Measurements from ENCODE around the gene HNRNPA2B1. TPM values are rescaled to one million over a fixed set of nuclear protein-coding genes. Genes with fewer than 3 reads are reported as not detected.

HNRNPA2B1 gene
- total RNA-seq, 2 donors from 2014 or later = 185 to 189 TPM

DNA sequence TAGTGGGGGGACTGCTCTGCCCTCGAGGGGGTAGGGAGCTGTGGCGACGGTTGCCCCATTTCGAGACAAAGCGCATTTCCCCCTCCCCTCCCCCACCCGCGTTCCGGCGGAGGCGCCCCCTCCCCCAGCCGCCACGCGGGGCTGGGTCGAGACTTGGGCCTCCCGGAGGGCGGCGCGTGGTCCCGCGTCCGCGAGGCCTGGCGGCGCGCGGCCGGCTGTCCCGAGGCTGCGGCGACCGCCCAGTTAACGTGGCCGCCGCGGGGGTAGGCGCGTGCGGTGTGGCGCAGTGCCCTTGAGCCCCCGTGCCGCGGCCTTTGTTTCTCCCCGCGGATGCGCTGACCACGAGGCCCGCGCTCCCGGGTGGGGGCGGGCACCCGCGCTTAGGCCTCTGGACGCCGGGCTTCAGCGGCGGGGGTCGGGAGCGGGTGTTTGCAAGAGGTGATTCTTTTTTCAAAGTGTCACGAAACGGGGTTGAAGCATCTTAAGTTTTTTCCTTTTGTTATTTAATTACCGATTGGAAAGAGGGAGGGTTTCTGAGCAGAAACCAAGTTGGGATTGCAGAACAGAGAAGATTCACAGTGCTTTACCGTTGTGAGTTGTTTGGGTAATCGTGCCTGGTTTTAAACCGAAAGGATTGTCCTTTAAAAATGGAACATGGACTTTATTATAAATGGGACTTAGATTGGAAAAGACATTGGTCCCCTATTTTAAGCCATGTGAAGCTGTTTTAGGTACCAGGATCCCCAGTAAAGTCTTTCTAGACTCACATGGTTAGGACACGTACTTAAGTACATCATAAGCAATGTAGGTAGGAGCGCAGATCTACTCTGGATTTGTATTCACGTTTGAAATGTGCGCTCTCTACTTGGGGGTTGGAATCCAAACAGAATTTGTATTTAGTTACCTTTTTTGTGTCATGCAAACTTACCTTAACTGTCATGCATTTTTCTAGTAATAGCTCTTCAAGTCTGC, 1.8 kb upstream of the HNRNPA2B1 start:
- intact Hi-C loops (cut with DNase I) = loop anchor here (5.0 kb wide), 2 partner anchors 950 to 965 kb away; partner anchors contain the start of genes HOXA3 and HOXA9
- Histone ChIP-seq H3K4me1 (replicated peaks) (peaks cover 5% of the 10 kb centered on the region), H3K27ac (peak overlapping the region; percentile 100), H3K4me3 (peak overlapping the region; percentile 93 to 99), H3K36me3 (no peaks in the 10 kb centered on the region), H3K9me3 (no peaks in the 10 kb centered on the region), H3K27me3 (replicated peaks; ENCODE audit: insufficient read depth) (no peaks in the 10 kb centered on the region)
- whole genome bisulfite sequencing = under 1% methylated on average over 27 of the region's 68 CpGs
- DNase-seq (ENCODE audit: low spot score) = no peak
- no peak for TF ChIP-seq POLR2A (IDR thresholded peaks at IDR 0.05)
- TF ChIP-seq CTCF (IDR thresholded peaks at IDR 0.05) = no peak
- TF ChIP-seq POLR2AphosphoS5 (IDR thresholded peaks at IDR 0.05) = peak; percentile 31

GRCh38 chr7:26201247-26202018, 887 bp upstream of the HNRNPA2B1 start, which contains the start of gene CBX3:
Gene CBX3, plus strand, starts transcription at chr7:26201745. Its CDS starts 1,254 bp downstream, at chr7:26202999.
- WGBS = under 1% methylated on average over 71 of the region's 86 CpGs
- DNase-seq (ENCODE audit: low spot score) = peak; percentile 86
- Histone ChIP-seq H3K4me1 (replicated peaks) (peaks cover 11% of the 10 kb centered on the region), H3K27me3 (replicated peaks; ENCODE audit: insufficient read depth) (no peaks in the 10 kb centered on the region), H3K27ac (peak within 1 kb of the TSS; percentile 100), H3K9me3 (no peaks in the 10 kb centered on the region), H3K4me3 (peak within 1 kb of the TSS; percentile 93 to 99), H3K36me3 (no peaks in the 10 kb centered on the region)
- intact Hi-C loops (cut with DNase I) = loop anchor here (5.0 kb wide), 2 partner anchors 951 to 966 kb away; partner anchors contain the start of genes HOXA3 and HOXA9
- TF ChIP-seq POLR2AphosphoS5 (IDR thresholded peaks at IDR 0.05) (peak; percentile 38), POLR2A (IDR thresholded peaks at IDR 0.05) (peak; percentile 78), CTCF (IDR thresholded peaks at IDR 0.05) (no peak)

DNA sequence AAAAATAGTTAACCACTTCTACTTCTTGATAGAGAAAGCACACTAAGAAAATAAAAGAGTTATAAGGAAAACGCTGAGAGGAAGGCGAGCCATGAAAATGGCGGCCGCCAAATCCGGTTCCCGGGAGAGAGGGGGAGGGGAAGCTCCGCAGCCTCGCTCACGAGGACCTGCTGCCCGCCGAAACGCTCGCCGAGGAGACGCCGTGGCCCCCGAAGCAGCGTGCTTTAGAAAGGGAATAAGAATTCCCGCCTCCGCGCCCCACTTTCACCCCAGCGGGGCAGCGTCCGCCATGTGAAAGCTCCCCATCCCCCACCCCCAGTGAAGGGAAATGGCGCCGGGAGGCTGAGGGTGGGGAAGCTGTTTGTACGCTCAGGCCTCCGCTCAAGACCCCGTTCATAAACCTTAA, 505 bp downstream of the HNRNPA2B1 start:
- H3K27me3 ChIP-seq (replicated peaks; ENCODE audit: insufficient read depth) = no peaks in the 10 kb centered on the region
- peaks cover 16% of the 10 kb centered on the region for H3K4me1 ChIP-seq (replicated peaks)
- H3K4me3 ChIP-seq = peak overlapping the region; percentile 93 to 99
- peak overlapping the region; percentile 100 for H3K27ac ChIP-seq
- intact Hi-C loops (cut with DNase I) = loop anchor here (5.0 kb wide), 2 partner anchors 952 to 967 kb away; partner anchors contain the start of genes HOXA3 and HOXA9
- TF ChIP-seq POLR2A (IDR thresholded peaks at IDR 0.05) (no peak), POLR2AphosphoS5 (IDR thresholded peaks at IDR 0.05) (peak; percentile 24)
- H3K9me3 ChIP-seq = no peaks in the 10 kb centered on the region
- under 1% methylated on average over 29 of the region's 29 CpGs for WGBS
- peak; percentile 62 for DNase-seq (ENCODE audit: low spot score)
- H3K36me3 ChIP-seq = no peaks in the 10 kb centered on the region

DNA sequence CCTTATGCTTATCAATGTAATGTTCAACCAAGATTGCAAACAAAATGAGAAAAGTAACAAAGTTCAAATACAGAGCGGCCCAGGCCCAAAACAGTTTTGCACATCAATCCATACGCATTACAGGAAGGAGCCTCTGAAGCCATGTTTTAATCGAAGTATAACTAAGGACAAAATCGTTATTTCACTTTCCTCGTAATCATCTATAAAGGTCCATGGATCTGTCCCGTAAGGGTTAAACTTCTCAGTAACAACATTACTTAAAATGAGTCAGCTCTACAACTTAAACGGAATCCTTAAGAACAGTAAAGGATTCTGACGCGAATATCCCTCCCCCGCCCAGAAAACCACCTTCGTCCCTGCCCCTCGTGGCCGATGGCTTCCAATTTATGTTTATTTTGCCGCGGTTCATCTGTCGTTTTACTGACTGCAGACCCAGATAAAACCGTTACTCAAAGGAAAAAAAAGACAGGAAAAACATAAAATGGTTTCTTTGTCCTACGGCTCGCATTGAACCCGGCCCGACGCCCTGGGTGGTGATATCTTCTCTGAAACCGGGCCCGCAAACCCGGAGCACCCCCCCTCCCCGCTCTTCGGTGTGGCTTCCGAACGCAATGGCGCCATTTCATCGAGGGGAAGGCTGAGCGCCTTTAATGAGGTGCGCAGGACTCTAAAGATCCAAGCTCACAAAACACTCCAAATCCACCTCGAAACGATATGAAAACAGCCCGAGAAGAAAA, 1.1 kb downstream of the HNRNPA2B1 start:
- Histone ChIP-seq H3K4me1 (replicated peaks) (peaks cover 15% of the 10 kb centered on the region), H3K27ac (peak overlapping the region; percentile 100), H3K9me3 (no peaks in the 10 kb centered on the region), H3K36me3 (no peaks in the 10 kb centered on the region), H3K4me3 (peak overlapping the region; percentile 93 to 99), H3K27me3 (replicated peaks; ENCODE audit: insufficient read depth) (no peaks in the 10 kb centered on the region)
- WGBS = under 1% methylated on average over 36 of the region's 36 CpGs
- intact Hi-C loops (cut with DNase I) = loop anchor here (5.0 kb wide), 2 partner anchors 953 to 968 kb away; partner anchors contain the start of genes HOXA3 and HOXA9
- DNase-seq (ENCODE audit: low spot score) = peak; percentile 73
- TF ChIP-seq POLR2A (IDR thresholded peaks at IDR 0.05) = peak; percentile 31
- peak; percentile 52 for TF ChIP-seq POLR2AphosphoS5 (IDR thresholded peaks at IDR 0.05)
- peak in 1 of 4 experiments; percentile 6 for TF ChIP-seq CTCF (IDR thresholded peaks at IDR 0.05)

Measured in prostate gland (tissue), 2 donors.